ENCODE results near the gene G6PC2.
"Not testable (repeated sequence)": the region's sequence is repeated elsewhere in the genome, so short reads cannot be mapped to it uniquely, and the experiment has no call there.

The G6PC2 gene

DNA sequence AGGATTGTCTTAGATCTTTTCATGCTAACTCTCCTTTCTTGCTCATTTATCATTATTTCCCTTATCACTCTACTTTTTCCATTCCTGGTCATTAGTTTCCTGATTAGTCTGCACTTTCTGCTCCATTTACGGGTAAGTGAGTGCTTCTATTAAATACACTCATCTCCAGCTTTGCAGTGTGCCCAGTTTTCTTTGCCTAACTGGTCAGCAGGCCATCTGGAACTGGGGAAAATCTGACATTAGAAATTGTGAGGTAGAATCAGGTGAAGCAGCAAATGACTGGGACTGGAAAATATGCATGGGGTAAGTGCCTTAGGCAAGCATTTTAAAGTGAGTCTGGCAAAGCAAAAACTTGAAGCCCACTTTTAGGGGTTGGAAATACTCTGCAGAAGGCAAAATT lies 29.2 kb downstream of the G6PC2 start:
- DNase-seq, result no peak
- H3K27ac ChIP-seq (ENCODE audit: low read length), result no peak overlapping the region
- TF ChIP-seq EZH2 (optimal IDR thresholded peaks at IDR 0.05; ENCODE audit: low read depth, low read length) (no peak), EZH2phosphoT487 (IDR thresholded peaks at IDR 0.05; ENCODE audit: low read length) (no peak)
- TF ChIP-seq, protein P1, sequence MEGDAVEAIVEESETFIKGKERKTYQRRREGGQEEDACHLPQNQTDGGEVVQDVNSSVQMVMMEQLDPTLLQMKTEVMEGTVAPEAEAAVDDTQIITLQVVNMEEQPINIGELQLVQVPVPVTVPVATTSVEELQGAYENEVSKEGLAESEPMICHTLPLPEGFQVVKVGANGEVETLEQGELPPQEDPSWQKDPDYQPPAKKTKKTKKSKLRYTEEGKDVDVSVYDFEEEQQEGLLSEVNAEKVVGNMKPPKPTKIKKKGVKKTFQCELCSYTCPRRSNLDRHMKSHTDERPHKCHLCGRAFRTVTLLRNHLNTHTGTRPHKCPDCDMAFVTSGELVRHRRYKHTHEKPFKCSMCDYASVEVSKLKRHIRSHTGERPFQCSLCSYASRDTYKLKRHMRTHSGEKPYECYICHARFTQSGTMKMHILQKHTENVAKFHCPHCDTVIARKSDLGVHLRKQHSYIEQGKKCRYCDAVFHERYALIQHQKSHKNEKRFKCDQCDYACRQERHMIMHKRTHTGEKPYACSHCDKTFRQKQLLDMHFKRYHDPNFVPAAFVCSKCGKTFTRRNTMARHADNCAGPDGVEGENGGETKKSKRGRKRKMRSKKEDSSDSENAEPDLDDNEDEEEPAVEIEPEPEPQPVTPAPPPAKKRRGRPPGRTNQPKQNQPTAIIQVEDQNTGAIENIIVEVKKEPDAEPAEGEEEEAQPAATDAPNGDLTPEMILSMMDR (IDR thresholded peaks at IDR 0.05; ENCODE audit: low read length), result no peak
- H3K9me2 ChIP-seq (replicated peaks; ENCODE audit: insufficient read depth, low read length), result no peaks in the 10 kb centered on the region
- H3K9me3 ChIP-seq (replicated peaks; ENCODE audit: insufficient read depth, low read length), result no peaks in the 10 kb centered on the region
- no peak overlapping the region for H2AFZ ChIP-seq (ENCODE audit: low read length)
- no peaks in the 10 kb centered on the region for H3K36me3 ChIP-seq (replicated peaks; ENCODE audit: insufficient read depth, low read length)
- no peaks in the 10 kb centered on the region for H4K20me1 ChIP-seq (ENCODE audit: insufficient read depth, low read length)
- no peaks in the 10 kb centered on the region for H3K27me3 ChIP-seq (replicated peaks; ENCODE audit: insufficient read depth, low read length)
- H3K4me1 ChIP-seq (ENCODE audit: low read length), result peaks cover 16% of the 10 kb centered on the region
- no peaks in the 10 kb centered on the region for H3K79me2 ChIP-seq (ENCODE audit: low read length)
- no peak overlapping the region for H3K4me2 ChIP-seq (ENCODE audit: low read depth, low read length)
- H3K4me3 ChIP-seq (ENCODE audit: low read length), result no peak overlapping the region
- H3K9ac ChIP-seq (ENCODE audit: low read length), result no peak overlapping the region
- H3F3A ChIP-seq (ENCODE audit: insufficient read depth, low read length), result no peaks in the 10 kb centered on the region

DNA sequence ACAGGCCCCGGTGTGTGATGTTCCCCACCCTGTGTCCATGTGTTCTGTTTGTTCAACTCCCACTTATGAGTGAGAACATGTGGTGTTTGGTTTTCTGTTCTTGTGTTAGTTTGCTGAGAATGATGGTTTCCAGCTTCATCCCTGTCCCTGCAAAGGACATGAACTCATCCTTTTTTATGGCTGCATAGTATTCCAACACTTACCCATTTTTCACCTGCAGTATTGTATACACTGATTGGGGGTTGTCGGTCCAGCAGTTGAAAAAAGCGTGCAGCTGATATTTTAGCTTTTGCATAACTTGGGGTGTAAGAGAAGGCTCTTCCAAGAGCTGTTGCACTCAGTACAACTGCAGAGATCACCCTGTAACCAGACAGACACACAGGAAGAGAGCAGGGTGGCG lies 31.1 kb downstream of the G6PC2 start:
- H3K9me2 ChIP-seq (replicated peaks; ENCODE audit: insufficient read depth, low read length); H3K36me3 ChIP-seq (replicated peaks; ENCODE audit: insufficient read depth, low read length); H3K9ac ChIP-seq (ENCODE audit: low read length); H2AFZ ChIP-seq (ENCODE audit: low read length); H3K4me3 ChIP-seq (ENCODE audit: low read length); H4K20me1 ChIP-seq (ENCODE audit: insufficient read depth, low read length); H3K79me2 ChIP-seq (ENCODE audit: low read length); H3K4me2 ChIP-seq (ENCODE audit: low read depth, low read length); H3F3A ChIP-seq (ENCODE audit: insufficient read depth, low read length); H3K9me3 ChIP-seq (replicated peaks; ENCODE audit: insufficient read depth, low read length); DNase-seq; H3K27ac ChIP-seq (ENCODE audit: low read length); H3K27me3 ChIP-seq (replicated peaks; ENCODE audit: insufficient read depth, low read length): not testable (repeated sequence)
- H3K4me1 ChIP-seq (ENCODE audit: low read length), result peaks cover 16% of the 10 kb centered on the region

DNA sequence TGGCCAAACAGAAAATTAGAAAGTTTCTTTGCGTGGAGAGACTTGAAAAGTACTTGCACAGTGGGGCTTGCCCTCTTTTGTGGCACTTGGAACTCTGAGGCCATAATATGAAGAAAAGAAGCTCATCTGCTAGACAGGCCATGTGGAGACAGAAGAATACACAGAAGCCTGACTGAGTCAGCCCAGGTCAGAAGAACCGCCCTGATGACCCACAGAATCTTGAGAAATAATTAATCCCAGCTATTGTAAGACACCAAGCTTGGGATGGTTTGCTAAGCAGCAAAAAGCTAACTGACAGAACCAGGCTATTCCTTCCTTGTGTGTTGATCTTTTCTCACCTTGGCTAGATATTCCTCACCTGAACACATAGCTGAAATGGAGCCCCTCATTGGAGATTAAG lies 33.7 kb downstream of the G6PC2 start:
- TF ChIP-seq EZH2phosphoT487 (IDR thresholded peaks at IDR 0.05; ENCODE audit: low read length), result no peak
- no peak for TF ChIP-seq EZH2 (optimal IDR thresholded peaks at IDR 0.05; ENCODE audit: low read depth, low read length)
- TF ChIP-seq, protein P1 (IDR thresholded peaks at IDR 0.05; ENCODE audit: low read length), result no peak
- Histone ChIP-seq H3K36me3 (replicated peaks; ENCODE audit: insufficient read depth, low read length) (no peaks in the 10 kb centered on the region), H3K79me2 (ENCODE audit: low read length) (no peaks in the 10 kb centered on the region), H3K4me2 (ENCODE audit: low read depth, low read length) (no peak overlapping the region), H3K27me3 (replicated peaks; ENCODE audit: insufficient read depth, low read length) (no peaks in the 10 kb centered on the region), H2AFZ (ENCODE audit: low read length) (no peak overlapping the region), H3K9me3 (replicated peaks; ENCODE audit: insufficient read depth, low read length) (no peaks in the 10 kb centered on the region), H3K4me3 (ENCODE audit: low read length) (no peak overlapping the region), H3F3A (ENCODE audit: insufficient read depth, low read length) (no peaks in the 10 kb centered on the region), H3K9ac (ENCODE audit: low read length) (no peak overlapping the region), H4K20me1 (ENCODE audit: insufficient read depth, low read length) (no peaks in the 10 kb centered on the region), H3K27ac (ENCODE audit: low read length) (no peak overlapping the region), H3K4me1 (ENCODE audit: low read length) (peaks cover 6% of the 10 kb centered on the region), H3K9me2 (replicated peaks; ENCODE audit: insufficient read depth, low read length) (no peaks in the 10 kb centered on the region)
- DNase-seq, result no peak

DNA sequence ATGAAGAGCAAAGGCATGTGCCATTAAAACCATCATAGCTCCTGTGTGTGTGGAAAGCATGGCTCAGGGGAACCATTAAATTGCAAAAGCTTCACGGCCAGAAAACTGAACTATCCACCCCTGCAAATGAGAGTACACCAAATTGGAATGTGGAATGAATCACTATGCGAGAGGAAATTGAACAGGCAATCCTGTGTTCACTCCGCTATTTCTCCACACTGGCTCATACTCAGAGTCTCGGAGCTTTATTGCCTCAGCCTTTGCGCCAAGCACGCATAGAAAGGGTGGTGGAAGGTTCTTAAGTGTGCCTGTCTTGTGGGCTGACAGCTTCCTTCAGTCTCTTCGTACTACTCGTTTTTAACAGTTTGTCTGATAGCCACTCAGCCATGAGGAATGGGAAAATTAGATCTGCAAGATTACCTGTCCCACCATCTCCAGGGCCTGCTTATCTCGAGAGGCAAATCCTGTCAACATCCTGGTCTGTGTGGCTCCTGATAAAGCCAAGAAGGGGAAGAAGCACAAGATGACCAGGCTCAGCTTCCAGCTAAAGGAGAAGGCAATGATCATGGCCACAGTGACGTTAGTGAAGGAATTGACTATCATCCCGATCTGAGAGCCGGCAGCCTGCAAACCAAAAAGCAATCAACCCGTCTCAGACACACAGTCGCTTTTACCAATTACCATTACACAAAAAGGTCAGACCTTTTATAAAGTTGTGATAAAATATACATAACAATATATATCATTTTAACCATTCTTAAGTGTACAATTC lies 34.9 kb downstream of the G6PC2 start:
- Histone ChIP-seq H3K4me3 (ENCODE audit: low read length) (no peak overlapping the region), H3K9ac (ENCODE audit: low read length) (no peak overlapping the region), H3K4me1 (ENCODE audit: low read length) (no peaks in the 10 kb centered on the region), H3K79me2 (ENCODE audit: low read length) (no peaks in the 10 kb centered on the region), H3K9me2 (replicated peaks; ENCODE audit: insufficient read depth, low read length) (no peaks in the 10 kb centered on the region), H2AFZ (ENCODE audit: low read length) (no peak overlapping the region), H3F3A (ENCODE audit: insufficient read depth, low read length) (no peaks in the 10 kb centered on the region), H4K20me1 (ENCODE audit: insufficient read depth, low read length) (no peaks in the 10 kb centered on the region), H3K27ac (ENCODE audit: low read length) (no peak overlapping the region), H3K27me3 (replicated peaks; ENCODE audit: insufficient read depth, low read length) (no peaks in the 10 kb centered on the region), H3K36me3 (replicated peaks; ENCODE audit: insufficient read depth, low read length) (no peaks in the 10 kb centered on the region), H3K9me3 (replicated peaks; ENCODE audit: insufficient read depth, low read length) (no peaks in the 10 kb centered on the region), H3K4me2 (ENCODE audit: low read depth, low read length) (no peak overlapping the region)
- no peak for TF ChIP-seq EZH2 (optimal IDR thresholded peaks at IDR 0.05; ENCODE audit: low read depth, low read length)
- TF ChIP-seq, protein P1 (IDR thresholded peaks at IDR 0.05; ENCODE audit: low read length), result no peak
- no peak for TF ChIP-seq EZH2phosphoT487 (IDR thresholded peaks at IDR 0.05; ENCODE audit: low read length)
- no peak for DNase-seq
